NCI-H1694 (cell line): ENCODE results near the gene FCMR.

Experiments used
- DNase-seq: peaks from one replicate; lab custom pipeline; 2025; lab: John Stamatoyannopoulos, UW

FCMR gene

GRCh38 chr1:206923009-206923960 is 1.5 kb upstream of the FCMR start:
- no peak for DNase-seq

- DNase-seq: no peak
These were observed 783 bp upstream of the FCMR start for GRCh38 chr1:206922524-206922923.

GRCh38 chr1:206918076-206918475 is 3.7 kb downstream of the FCMR start:
- DNase-seq: no peak

GRCh38 chr1:206916000-206916709 is 5.6 kb downstream of the FCMR start:
- no peak for DNase-seq

DNA sequence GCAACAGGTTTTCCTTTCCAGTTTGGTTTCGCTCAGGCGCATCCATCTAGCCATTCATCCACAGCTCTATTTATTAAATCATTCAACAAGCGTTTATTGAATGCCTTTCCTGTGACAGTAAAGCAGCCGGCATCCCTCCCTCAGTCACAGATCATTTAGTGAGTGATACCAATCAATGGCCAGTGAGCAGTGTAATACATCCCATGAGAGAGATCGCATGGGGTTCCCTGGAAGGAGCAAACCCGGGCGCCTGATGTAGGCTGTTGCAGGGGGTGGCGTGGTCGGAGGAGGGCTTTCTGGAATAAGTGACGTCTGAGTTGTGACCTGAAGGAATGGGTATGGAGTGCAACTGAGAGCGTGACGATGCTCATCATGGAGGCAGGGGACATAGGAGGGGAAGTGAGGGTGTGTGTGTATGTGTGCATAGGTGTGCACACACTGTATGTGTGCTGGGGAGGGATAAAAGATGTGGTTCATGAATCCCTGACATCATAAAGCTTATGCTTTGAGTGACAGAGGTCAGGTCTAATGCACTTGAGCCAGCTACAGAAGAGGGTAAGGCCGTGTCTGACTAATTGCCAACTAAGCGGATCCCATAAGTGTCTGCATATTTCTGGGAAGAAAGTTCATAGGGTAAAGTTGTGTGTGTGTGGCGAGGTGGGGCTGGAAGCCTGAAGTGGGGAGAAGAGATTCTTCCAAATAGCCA is 6.6 kb downstream of the FCMR start:
- DNase-seq: no peak

DNA sequence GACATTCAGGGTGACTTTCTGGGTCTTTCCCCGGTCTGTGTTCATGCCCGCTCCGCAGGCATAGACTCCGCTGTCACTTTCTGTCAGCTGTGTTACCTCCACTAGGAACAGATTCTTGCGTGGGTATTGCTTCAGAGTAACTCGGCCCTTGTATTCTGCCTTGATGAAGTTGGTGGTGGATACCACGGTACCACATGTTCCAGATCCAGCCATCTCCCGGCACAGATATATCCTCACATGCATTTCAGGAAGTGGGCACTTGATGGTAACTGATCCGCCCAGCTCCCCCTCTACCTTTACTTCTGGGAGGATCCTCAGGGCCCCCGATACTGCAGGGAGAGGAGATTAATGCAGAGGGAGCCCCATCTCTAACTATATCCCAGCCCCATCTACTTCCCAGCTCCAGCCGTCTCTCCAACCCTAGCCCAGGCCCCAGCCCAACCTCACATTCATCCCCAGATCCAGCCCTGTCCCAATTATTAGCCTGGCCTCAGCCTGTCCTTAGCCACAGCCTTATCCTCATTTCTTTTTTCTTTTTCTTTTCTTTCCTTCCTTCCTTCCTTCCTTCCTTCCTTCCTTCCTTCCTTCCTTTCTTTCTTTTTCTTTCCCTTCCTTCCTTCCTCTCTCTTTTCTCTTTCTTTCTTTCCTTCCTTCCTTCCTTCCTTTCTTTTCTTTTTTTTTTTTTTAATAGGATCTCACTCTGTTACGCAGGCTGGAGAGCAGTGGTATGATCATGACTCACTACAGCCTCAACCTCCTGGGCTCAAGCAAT is 7.8 kb downstream of the FCMR start:
- no peak for DNase-seq

DNA sequence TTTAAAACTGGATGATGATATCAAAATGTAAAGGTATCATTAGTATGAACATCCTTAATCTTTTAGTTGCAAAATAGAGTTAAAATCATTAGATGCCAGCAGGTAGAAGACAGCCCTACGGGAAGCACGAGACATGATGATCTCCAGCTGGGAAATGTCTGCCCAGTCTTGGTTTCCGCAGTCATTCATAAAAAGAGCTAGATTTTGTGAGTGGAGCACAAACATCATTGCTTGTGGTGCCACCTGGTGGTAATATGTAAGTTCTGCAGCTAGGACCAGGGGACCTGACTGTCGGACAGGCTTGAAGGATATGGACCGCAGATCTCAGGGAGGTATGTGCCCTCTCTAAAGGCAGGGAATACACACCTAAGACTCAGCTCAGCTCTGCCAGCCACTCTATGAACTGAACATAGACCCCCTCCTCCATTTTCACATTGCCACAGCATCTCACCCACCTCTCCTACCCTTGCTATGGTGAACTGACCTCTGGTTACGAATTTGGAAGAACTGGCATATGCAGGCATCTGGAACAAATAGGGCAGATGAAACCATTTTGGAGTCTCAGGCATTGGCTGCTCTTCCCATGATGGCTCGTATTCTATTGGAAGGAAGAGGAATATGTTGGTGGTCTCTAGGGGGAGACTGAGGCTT is 9.2 kb downstream of the FCMR start:
- DNase-seq: peak; percentile 93

GRCh38 chr1:206911064-206911663 is 10.6 kb downstream of the FCMR start:
- DNase-seq: peak; percentile 48

DNA sequence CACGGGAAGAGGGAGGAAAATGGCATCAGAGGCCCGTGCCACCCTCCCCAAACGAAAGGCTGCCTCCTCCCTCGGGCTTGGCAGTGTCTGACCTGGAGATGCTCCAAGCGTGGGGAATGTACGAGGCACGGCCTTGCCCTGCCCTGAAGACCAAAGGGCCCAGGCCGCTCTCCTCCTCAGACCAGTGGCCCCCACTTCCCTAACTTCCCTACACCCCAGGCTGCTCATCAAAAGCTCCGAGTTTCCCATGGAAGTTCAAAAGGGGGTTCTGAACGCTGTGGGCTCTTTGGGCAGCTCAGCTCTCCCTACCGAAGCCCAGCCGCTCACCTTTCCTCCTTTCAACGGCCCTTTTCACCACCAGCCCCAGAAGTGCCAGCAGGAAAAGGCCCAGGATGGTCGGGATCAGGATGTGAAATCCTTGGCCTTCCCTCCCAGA is 11.8 kb downstream of the FCMR start:
- no peak for DNase-seq

DNA sequence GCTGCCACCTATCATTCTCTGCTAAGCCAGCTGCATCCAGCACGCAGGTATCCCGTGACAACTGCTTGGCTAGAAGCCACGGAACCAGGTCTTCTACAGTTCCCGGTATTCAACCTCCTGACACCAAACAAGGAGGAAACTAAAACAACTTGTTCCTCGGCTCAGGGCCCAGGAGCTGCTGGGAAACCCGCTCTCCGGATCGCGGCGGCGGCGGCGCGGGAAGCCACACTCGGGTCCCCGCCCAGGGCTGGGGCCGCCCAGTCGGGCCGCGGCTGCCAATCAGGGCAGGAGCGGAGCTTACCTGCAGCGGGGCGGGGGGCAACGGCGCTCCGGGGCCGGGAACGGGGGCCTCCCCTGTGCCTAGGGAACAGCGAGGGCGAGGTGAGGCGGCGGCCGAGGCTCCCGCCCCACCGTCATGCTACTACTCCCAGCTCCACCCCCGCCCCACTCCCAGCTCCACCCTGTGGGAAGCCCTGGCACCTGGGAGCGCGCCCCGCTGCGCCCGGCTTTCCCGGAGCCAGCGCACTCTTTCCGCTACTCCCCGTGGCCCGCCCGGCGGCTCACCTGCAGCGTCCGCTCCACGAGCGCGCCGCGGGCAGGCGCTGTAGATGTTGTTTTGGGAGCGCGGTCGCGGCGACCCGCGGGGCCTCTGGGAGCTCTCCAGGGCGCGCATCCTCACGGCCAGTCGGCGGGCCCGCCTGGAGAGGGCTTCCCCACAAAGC is 12.4 kb downstream of the FCMR start:
- no peak for DNase-seq

DNA sequence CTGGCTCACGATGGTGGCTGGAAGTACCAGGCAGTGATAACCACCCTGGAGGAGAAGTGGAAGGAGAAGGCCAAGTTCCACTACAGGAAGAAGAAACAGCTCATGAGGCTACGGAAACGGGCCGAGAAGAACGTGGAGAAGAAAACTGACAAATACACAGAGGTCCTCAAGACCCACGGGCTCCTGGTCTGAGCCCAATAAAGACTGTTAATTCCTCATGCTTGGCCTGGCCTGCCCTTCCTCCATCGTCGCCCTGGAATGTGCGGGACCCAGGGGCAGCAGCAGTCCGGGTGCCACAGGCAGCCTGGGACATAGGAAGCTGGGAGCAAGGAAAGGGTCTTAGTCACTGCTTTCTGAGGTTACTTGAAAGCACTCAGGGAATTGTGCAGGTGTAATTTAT is 13.7 kb downstream of the FCMR start:
- DNase-seq: no peak

- DNase-seq: no peak
These were observed 14.3 kb downstream of the FCMR start for GRCh38 chr1:206907304-206907991.

GRCh38 chr1:206905295-206906164 is 16.2 kb downstream of the FCMR start:
- no peak for DNase-seq

- no peak for DNase-seq
These were observed 17.2 kb downstream of the FCMR start for GRCh38 chr1:206904423-206905142.

DNA sequence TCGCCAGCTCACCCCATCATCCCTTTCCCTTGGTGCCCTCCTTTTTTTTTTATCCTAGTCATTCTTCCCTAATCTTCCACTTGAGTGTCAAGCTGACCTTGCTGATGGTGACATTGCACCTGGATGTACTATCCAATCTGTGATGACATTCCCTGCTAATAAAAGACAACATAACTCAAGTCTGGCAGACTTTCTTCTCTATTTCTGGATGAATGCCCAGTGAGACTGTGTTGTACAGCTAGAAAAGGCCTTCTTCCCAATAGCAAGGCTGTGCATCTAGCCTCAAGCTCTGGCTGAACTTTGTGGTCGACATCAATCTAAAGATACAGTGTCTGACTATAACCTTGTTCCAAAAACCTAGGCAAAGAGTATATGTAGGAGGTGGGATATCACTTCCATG is 18.1 kb downstream of the FCMR start:
- no peak for DNase-seq

DNA sequence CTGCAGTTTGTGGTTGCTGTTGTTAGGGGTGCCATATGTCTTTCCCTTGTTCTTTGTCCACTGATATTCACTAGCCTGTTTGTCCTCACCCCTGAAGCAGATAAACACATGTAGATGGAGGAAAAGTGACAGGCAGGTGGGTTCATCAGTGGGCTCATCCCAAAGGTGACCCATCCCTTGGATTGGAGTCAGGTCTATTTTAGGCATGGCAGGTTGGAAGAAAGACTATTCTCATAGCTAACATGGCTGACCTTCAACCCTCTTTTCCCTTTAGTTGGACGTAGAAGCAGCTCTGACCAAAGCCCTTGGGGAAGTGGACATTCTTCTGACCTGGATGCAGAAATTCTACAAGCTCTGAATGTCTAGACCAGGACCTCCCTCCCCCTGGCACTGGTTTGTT is 19.0 kb downstream of the FCMR start:
- DNase-seq: no peak

DNA sequence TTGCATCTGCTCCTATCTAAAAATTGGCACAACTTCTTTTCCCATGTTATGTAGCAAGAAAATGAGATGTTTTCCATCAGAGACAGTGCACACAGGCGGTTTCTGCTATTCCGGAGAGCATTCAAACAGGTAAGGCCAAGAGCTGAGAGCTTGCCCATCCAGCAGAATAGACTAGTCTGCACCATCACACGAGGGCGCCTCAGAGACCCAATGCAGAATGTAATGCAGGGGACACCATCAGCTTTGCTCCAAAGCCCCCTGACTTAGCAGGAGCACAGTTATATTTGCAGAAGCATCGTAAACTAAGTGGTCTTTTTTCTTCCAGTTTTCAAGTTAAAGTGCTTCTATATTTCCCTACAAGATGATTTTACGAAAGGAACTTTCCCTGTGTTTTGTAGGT is 19.8 kb downstream of the FCMR start:
- no peak for DNase-seq

DNA sequence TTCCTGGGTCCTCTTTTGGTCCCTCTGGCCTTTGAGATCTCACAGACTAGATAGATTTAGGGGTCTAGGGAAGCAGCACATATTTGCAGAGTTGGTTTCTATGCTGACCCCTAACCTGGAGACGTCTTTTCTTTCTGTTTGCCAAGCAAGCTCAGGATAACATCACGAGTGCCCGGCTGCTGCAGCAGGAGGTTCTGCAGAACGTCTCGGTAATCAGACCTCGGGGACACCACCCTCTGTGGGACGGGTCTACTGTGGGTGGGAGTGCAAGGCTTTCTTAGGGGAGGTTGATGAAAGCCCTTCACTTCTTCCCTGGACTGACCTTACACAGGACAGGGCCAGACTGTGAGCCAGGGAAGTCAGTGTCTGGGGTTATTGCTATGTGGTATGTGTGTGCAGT is 21.6 kb downstream of the FCMR start:
- DNase-seq: no peak
